ENCODE results near the gene DRAXIN.

DRAXIN gene

DNA sequence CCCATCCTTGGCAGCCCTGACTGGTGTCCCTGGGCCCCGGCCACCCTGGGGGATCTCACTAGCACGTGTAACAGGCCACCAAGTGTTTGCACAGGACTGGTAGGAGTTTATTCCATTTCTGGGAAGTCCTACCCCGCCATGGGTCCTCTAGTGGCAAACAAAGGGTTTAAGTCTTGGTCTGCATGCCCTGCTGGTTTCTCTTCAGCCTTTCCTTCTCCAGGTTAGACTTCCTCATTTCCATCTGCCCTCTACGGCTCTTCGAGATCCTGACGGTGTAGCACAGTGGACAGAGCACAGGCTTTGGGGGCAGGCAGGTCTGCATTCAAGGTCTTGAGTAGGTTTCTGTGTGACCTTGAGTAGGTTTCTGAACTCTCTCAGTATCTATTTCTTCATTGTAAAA, 47.3 kb downstream of the DRAXIN start:
- Histone ChIP-seq H3K27me3 (ENCODE audit: insufficient read depth, poor library complexity, severe bottlenecking) (no peaks in the 10 kb centered on the region), H3K4me3 (replicated peaks; ENCODE audit: insufficient read depth, low read length) (no peak overlapping the region), H3K27ac (replicated peaks) (peak overlapping the region; percentile 98)
- TF ChIP-seq POLR2AphosphoS5 (IDR thresholded peaks at IDR 0.05; ENCODE audit: low read depth) (no peak), SPI1 (IDR thresholded peaks at IDR 0.05; ENCODE audit: borderline replicate concordance, low read depth) (peak; percentile 97)
- DNase-seq (ENCODE audit: low read depth in 1 of 2, low spot score in 1 of 2): peak in 1 of 2 experiments; percentile 74

DNA sequence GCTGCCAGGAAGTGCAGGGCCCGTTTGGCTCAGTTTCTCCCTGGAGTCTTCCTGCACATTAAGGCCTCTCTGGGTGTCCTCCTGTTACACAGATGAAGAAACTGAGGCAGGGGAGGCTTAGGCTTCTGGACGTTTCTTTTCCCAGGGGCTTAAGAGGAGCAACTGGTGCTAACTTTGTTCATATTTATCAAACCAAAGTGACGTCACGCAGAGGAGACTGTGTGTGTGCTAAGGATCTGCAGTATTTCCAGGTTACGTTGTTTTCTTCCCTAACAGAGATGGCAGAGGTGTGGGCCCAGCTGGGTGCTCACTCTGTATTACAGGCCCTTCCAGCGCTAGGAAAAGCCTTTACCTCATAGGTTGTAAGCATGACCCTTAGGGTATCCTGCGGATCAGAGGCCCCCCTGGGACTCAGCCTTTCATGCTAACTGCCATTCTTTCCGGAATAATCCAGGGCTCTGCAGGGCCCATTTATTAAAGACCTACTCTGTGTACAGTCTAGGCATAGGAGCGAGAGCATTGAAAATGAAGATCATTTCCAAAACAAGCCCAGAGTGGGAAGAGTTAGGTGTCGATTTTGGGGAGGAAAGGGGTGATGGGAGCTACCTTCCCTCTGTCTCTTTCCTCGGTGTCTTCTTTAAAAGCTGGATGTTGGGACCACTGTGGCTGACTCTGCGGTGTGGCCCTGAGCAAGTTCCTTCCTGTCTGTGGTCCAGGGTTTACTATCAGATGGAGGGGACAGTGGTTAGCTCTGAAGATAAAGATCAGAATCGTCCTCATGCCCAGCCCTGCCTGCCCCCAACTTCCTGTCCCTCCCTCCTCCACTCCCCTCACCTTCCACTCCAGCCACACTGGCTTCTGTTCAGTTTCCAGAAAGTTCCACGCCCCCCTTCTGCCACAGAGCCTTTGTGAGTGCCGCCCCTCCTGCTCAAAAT, 49.0 kb downstream of the DRAXIN start:
- Histone ChIP-seq H3K27ac (replicated peaks) (peak overlapping the region; percentile 98), H3K4me3 (replicated peaks; ENCODE audit: insufficient read depth, low read length) (no peak overlapping the region), H3K27me3 (ENCODE audit: insufficient read depth, poor library complexity, severe bottlenecking) (no peaks in the 10 kb centered on the region)
- peak; percentile 89 to 91 for DNase-seq (ENCODE audit: low read depth in 1 of 2, low spot score in 1 of 2)
- TF ChIP-seq, protein P1, sequence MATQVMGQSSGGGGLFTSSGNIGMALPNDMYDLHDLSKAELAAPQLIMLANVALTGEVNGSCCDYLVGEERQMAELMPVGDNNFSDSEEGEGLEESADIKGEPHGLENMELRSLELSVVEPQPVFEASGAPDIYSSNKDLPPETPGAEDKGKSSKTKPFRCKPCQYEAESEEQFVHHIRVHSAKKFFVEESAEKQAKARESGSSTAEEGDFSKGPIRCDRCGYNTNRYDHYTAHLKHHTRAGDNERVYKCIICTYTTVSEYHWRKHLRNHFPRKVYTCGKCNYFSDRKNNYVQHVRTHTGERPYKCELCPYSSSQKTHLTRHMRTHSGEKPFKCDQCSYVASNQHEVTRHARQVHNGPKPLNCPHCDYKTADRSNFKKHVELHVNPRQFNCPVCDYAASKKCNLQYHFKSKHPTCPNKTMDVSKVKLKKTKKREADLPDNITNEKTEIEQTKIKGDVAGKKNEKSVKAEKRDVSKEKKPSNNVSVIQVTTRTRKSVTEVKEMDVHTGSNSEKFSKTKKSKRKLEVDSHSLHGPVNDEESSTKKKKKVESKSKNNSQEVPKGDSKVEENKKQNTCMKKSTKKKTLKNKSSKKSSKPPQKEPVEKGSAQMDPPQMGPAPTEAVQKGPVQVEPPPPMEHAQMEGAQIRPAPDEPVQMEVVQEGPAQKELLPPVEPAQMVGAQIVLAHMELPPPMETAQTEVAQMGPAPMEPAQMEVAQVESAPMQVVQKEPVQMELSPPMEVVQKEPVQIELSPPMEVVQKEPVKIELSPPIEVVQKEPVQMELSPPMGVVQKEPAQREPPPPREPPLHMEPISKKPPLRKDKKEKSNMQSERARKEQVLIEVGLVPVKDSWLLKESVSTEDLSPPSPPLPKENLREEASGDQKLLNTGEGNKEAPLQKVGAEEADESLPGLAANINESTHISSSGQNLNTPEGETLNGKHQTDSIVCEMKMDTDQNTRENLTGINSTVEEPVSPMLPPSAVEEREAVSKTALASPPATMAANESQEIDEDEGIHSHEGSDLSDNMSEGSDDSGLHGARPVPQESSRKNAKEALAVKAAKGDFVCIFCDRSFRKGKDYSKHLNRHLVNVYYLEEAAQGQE (IDR thresholded peaks at IDR 0.05; ENCODE audit: insufficient replicate concordance, low read depth): no peak
- TF ChIP-seq, protein P2, sequence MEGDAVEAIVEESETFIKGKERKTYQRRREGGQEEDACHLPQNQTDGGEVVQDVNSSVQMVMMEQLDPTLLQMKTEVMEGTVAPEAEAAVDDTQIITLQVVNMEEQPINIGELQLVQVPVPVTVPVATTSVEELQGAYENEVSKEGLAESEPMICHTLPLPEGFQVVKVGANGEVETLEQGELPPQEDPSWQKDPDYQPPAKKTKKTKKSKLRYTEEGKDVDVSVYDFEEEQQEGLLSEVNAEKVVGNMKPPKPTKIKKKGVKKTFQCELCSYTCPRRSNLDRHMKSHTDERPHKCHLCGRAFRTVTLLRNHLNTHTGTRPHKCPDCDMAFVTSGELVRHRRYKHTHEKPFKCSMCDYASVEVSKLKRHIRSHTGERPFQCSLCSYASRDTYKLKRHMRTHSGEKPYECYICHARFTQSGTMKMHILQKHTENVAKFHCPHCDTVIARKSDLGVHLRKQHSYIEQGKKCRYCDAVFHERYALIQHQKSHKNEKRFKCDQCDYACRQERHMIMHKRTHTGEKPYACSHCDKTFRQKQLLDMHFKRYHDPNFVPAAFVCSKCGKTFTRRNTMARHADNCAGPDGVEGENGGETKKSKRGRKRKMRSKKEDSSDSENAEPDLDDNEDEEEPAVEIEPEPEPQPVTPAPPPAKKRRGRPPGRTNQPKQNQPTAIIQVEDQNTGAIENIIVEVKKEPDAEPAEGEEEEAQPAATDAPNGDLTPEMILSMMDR (IDR thresholded peaks at IDR 0.05; ENCODE audit: insufficient read depth, low read length): no peak
- TF ChIP-seq GABPA (IDR thresholded peaks at IDR 0.05; ENCODE audit: low read depth) (no peak), POLR2AphosphoS5 (IDR thresholded peaks at IDR 0.05; ENCODE audit: low read depth) (peak; percentile 99), SPI1 (IDR thresholded peaks at IDR 0.05; ENCODE audit: borderline replicate concordance, low read depth) (peak; percentile 49; the same call in 1 of the 2 replicates)

DNA sequence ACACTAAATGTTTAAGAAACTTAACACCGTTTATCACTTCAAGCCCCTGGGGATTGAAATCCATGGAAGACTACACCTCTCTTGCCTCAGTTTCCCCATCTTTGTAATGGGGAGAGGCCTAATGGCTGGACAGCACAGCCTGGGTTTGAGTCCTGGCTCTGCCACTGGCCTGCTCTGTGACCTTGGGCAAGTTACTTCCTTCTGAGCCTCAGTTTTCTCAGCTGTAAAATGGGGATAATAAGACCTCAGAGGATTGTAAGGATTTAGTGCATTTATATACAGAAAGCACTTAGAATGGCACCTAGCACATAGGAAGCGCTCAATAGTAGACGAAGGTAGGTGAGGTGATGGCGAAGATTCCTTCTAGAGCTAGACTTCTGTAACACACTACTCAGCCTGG, 50.0 kb downstream of the DRAXIN start:
- no peaks in the 10 kb centered on the region for H3K27me3 ChIP-seq (ENCODE audit: insufficient read depth, poor library complexity, severe bottlenecking)
- no peak overlapping the region for H3K4me3 ChIP-seq (replicated peaks; ENCODE audit: insufficient read depth, low read length)
- DNase-seq (ENCODE audit: low read depth in 1 of 2, low spot score in 1 of 2): no peak
- peak overlapping the region; percentile 98 for H3K27ac ChIP-seq (replicated peaks)
- TF ChIP-seq SPI1 (IDR thresholded peaks at IDR 0.05; ENCODE audit: borderline replicate concordance, low read depth) (no peak), POLR2AphosphoS5 (IDR thresholded peaks at IDR 0.05; ENCODE audit: low read depth) (no peak), GABPA (IDR thresholded peaks at IDR 0.05; ENCODE audit: low read depth) (no peak)
- TF ChIP-seq, protein P1 (IDR thresholded peaks at IDR 0.05; ENCODE audit: insufficient replicate concordance, low read depth): no peak
- TF ChIP-seq, protein P2 (IDR thresholded peaks at IDR 0.05; ENCODE audit: insufficient read depth, low read length): no peak

DNA sequence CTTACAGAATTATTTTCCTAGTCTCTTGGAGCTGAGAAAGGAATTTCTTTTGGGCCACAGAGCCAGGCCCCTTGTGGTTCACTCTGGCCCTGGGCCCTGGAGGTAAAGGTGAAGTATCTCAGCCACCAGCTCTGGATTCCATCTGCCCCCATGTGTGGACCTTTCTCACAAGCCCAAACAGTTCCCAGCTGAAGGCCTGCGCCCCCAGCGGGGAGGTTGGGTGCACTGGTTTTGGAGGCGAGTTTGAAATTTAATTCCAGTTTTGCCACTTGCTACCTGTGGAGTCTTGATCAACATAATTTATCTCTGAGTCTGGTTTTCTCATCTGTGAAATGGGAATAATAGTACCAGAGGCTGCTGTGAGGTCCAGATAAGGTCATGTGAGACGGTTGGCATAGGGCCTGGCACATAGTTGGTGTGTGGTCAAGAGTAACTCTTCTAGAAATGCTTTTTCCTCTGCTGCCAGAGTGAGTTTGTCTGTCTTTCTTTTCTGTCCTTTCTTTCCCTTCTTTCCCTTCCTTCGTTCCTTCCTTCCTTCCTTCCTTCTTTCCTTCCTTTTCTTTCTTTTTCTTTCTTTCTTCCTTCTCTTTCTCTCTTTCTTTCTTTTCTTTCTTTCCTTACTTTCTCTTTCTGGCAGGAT, 50.5 kb downstream of the DRAXIN start:
- TF ChIP-seq, protein P1 (IDR thresholded peaks at IDR 0.05; ENCODE audit: insufficient replicate concordance, low read depth): no peak
- TF ChIP-seq GABPA (IDR thresholded peaks at IDR 0.05; ENCODE audit: low read depth) (no peak), SPI1 (IDR thresholded peaks at IDR 0.05; ENCODE audit: borderline replicate concordance, low read depth) (no peak), POLR2AphosphoS5 (IDR thresholded peaks at IDR 0.05; ENCODE audit: low read depth) (no peak)
- TF ChIP-seq, protein P2 (IDR thresholded peaks at IDR 0.05; ENCODE audit: insufficient read depth, low read length): no peak
- H3K27ac ChIP-seq (replicated peaks): no peak overlapping the region
- no peak for DNase-seq (ENCODE audit: low read depth in 1 of 2, low spot score in 1 of 2)
- H3K4me3 ChIP-seq (replicated peaks; ENCODE audit: insufficient read depth, low read length): no peak overlapping the region
- no peaks in the 10 kb centered on the region for H3K27me3 ChIP-seq (ENCODE audit: insufficient read depth, poor library complexity, severe bottlenecking)
